HCT116 (cell line): Measurements from ENCODE around the gene BRIP1. TPM values are rescaled to one million over a fixed set of nuclear protein-coding genes. Genes with fewer than 3 reads are reported as not detected.

Experiments
- ATAC-seq: fragments of 200-7000 bp; cut with Tn5 transposase; 2 replicates; pipeline ENCODE4 v1.9.1; 2020; ENCODE audit warnings: mild to moderate bottlenecking, moderate library complexity
- BruUV-seq: library from RNA; stranded (reverse); fragments of 400-500 nt; replicated peaks from 2 replicates; lab custom pipeline; 2021; lab: Mats Ljungman, UMichigan
- CTCF ChIA-PET: fragments of 300-600 bp; sonication (Branson Sonifier 250); formaldehyde crosslinking; loops from one replicate; lab custom pipeline; 2021; ENCODE audit warnings: antibody characterized with exemption; lab: Charles Lee
- POLR2A ChIA-PET: fragments of 300-600, 350-600 bp; sonication (Branson Sonifier 250); formaldehyde crosslinking; loops from one replicate; lab custom pipeline; 2021; ENCODE audit warnings: antibody characterized with exemption; lab: Charles Lee
- RAD21 ChIA-PET, 2 experiments: fragments of 300-600 bp; sonication (Branson Sonifier 250); formaldehyde crosslinking; loops; one replicate each; lab custom pipeline; 2023; ENCODE audit warnings: low total read pairs in 2 of 2; ENCODE audit not compliant: uncharacterized antibody in 2 of 2, unreplicated experiment in 2 of 2, low non-redundant PET in 1 of 2; lab: Charles Lee
- DNase-seq: peaks from one replicate; pipeline ENCODE4 v3.0.0-alpha.2; 2010; ENCODE audit warnings: low read depth, low spot score
- H2AFZ ChIP-seq: fragments of 200-600 bp; shearing (Covaris generic), sonication (generic); 2 replicates; pipeline ENCODE4 v1.6.1; 2017; ENCODE audit warnings: low read depth, mixed run types, mixed read lengths, antibody characterized with exemption, low read length; ENCODE audit not compliant: poor library complexity, severe bottlenecking
- H3K27ac ChIP-seq: 2 replicates; pipeline ENCODE4 v1.5.1; 2012; ENCODE audit warnings: low read depth, low read length
- H3K27me3 ChIP-seq: fragments of 200-600 bp; sonication (generic); 2 replicates; pipeline ENCODE4 v1.6.1; 2016; ENCODE audit warnings: mixed run types, low read length, mixed read lengths; ENCODE audit not compliant: insufficient read depth
- H3K36me3 ChIP-seq, 2 experiments: fragments of 200-500 bp in 1 of 2; fragments of 200-600 bp in 1 of 2; sonication (Bioruptor generic) in 1 of 2; sonication (generic) in 1 of 2; 2 replicates each; pipeline versions ENCODE4 v1.5.1 to v1.6.1; 2014 to 2016; ENCODE audit warnings: low read length in 2 of 2, inconsistent platforms in 1 of 2, mixed read lengths in 1 of 2, mixed run types in 1 of 2; ENCODE audit not compliant: insufficient read depth in 2 of 2, control insufficient read depth in 1 of 2
- H3K4me1 ChIP-seq, 2 experiments: fragments of 200-600 bp in 1 of 2; sonication (generic) in 1 of 2; 2 replicates each; pipeline versions ENCODE4 v1.5.1 to v1.6.1; 2012 to 2017; ENCODE audit warnings: low read length in 2 of 2, inconsistent platforms in 1 of 2, mild to moderate bottlenecking in 1 of 2, mixed read lengths in 1 of 2, mixed run types in 1 of 2, moderate library complexity in 1 of 2; ENCODE audit not compliant: insufficient read depth in 2 of 2, control insufficient read depth in 1 of 2
- H3K4me2 ChIP-seq: fragments of 200-600 bp; sonication (generic); 2 replicates; pipeline ENCODE4 v1.6.1; 2017; ENCODE audit warnings: mixed run types, low read length, mixed read lengths
- H3K4me3 ChIP-seq, 2 experiments: fragments of 200-600 bp in 1 of 2; sonication (generic) in 1 of 2; replicated peaks in 1 of 2; 2 replicates each; pipeline ENCODE4 v1.5.1; 2011 to 2016; ENCODE audit warnings: low read length in 2 of 2, control low read depth in 1 of 2, low read depth in 1 of 2, mild to moderate bottlenecking in 1 of 2, mixed read lengths in 1 of 2, mixed run types in 1 of 2
- H3K79me2 ChIP-seq: fragments of 200-600 bp; sonication (generic); 2 replicates; pipeline ENCODE4 v1.6.1; 2017; ENCODE audit warnings: mild to moderate bottlenecking, mixed run types, low read length, moderate library complexity, mixed read lengths; ENCODE audit not compliant: insufficient read depth
- H3K9ac ChIP-seq: fragments of 200-600 bp; sonication (generic); 2 replicates; pipeline ENCODE4 v1.6.1; 2016; ENCODE audit warnings: low read length, mixed read lengths
- H3K9me2 ChIP-seq: fragments of 200-600 bp; sonication (generic), shearing (Covaris generic); 2 replicates; pipeline ENCODE4 v1.6.1; 2017; ENCODE audit warnings: mixed run types, mild to moderate bottlenecking, moderate library complexity; ENCODE audit not compliant: insufficient read depth
- H3K9me3 ChIP-seq, 2 experiments: fragments of 200-500 bp in 1 of 2; fragments of 200-600 bp in 1 of 2; sonication (Bioruptor generic) in 1 of 2; sonication (generic) in 1 of 2; 2 replicates each; pipeline ENCODE4 v1.6.1; 2014 to 2017; ENCODE audit warnings: low read length in 2 of 2, mixed read lengths in 2 of 2, inconsistent platforms in 1 of 2, low read depth in 1 of 2, mild to moderate bottlenecking in 1 of 2, mixed run types in 1 of 2, moderate library complexity in 1 of 2; ENCODE audit not compliant: control insufficient read depth in 1 of 2, insufficient read depth in 1 of 2
- H4K20me1 ChIP-seq: fragments of 200-600 bp; sonication (generic), shearing (Covaris generic); 2 replicates; pipeline ENCODE4 v1.6.1; 2017; ENCODE audit warnings: mixed run types, mild to moderate bottlenecking, moderate library complexity; ENCODE audit not compliant: insufficient read depth
- EGR1 ChIP-seq: IDR thresholded peaks from 2 replicates; pipeline ENCODE4 v1.6.1; 2012; ENCODE audit warnings: low read depth
- ELF1 ChIP-seq: IDR thresholded peaks from 2 replicates; pipeline ENCODE4 v1.6.1; 2012; ENCODE audit warnings: low read depth, borderline replicate concordance
- EZH2phosphoT487 ChIP-seq: fragments of 200-600 bp; IDR thresholded peaks from 2 replicates; pipeline ENCODE4 v1.6.1; 2018; ENCODE audit warnings: antibody characterized with exemption, borderline replicate concordance
- JUND ChIP-seq: IDR thresholded peaks from 2 replicates; pipeline ENCODE4 v1.6.1; 2012
- MAX ChIP-seq: IDR thresholded peaks from 2 replicates; pipeline ENCODE4 v1.6.1; 2012
- POLR2A ChIP-seq: IDR thresholded peaks from 2 replicates; pipeline ENCODE4 v1.7.0; 2011; ENCODE audit warnings: borderline replicate concordance; ENCODE audit not compliant: insufficient read depth, insufficient read length; ENCODE audit errors: extremely low read depth
- RAD21 ChIP-seq: IDR thresholded peaks from 2 replicates; pipeline ENCODE4 v1.6.1; 2012; ENCODE audit warnings: low read depth, mild to moderate bottlenecking
- SIN3A ChIP-seq: IDR thresholded peaks from 2 replicates; pipeline ENCODE4 v1.6.1; 2012; ENCODE audit warnings: low read depth
- SP1 ChIP-seq: IDR thresholded peaks from 2 replicates; pipeline ENCODE4 v1.6.1; 2012; ENCODE audit warnings: low read depth
- SRF ChIP-seq: IDR thresholded peaks from 2 replicates; pipeline ENCODE4 v1.6.1; 2012; ENCODE audit warnings: low read depth
- ZFX ChIP-seq: fragments of 450-650 bp; IDR thresholded peaks from 2 replicates; pipeline ENCODE4 v1.6.1; 2017
- ZNF274 ChIP-seq: fragments of 200-500 bp; sonication (Bioruptor generic); IDR thresholded peaks from 2 replicates; pipeline ENCODE4 v1.6.1; 2014; ENCODE audit warnings: mild to moderate bottlenecking, low read depth, low read length, inconsistent platforms
- intact Hi-C: fragments of 100-400 bp; cut with micrococcal nuclease; formaldehyde crosslinking; loops from 2 replicates; pipeline ENCODE4 v1.10.0; 2022
- total RNA-seq: library from RNA; stranded (reverse); gene quantifications from one replicate; pipeline ENCODE4 v1.2.1, GENCODE V29; 2021; ENCODE audit not compliant: unreplicated experiment
- TF ChIP-seq, protein P1 (sequence below): IDR thresholded peaks from 2 replicates; pipeline ENCODE4 v1.6.1; 2012; ENCODE audit warnings: low read depth
- TF ChIP-seq, protein P2 (sequence below): IDR thresholded peaks from 2 replicates; pipeline ENCODE4 v1.6.1; 2011; ENCODE audit warnings: mild to moderate bottlenecking, low read length, moderate library complexity; ENCODE audit not compliant: insufficient replicate concordance; ENCODE audit errors: extremely low read depth

The BRIP1 gene
- total RNA-seq, 1 experiment from 2014 or later, result 22.2 TPM

DNA sequence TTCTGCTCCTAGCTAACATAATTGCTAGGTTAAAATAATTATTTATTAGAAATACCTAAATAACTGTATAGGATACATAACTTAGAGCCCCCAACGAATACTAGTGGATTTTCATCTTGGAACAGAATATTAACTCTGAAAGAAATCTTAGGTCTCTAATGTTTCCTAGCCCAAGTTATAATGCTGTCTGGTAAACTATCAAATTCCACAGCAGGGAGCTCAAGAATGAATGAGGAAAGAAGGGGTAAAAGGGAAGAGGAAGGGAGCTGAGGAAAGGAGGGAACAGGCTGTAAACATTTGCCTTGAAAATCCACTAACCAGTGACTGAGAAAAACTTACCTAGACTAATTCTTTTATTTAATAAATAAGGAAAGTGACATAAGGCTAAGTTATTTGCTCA lies 179.2 kb downstream of the BRIP1 start:
- intact Hi-C loops, result no loop called here
- ChIA-PET RAD21 (no interaction called here), CTCF (no interaction called here), POLR2A (no interaction called here)
- no peaks in the 10 kb centered on the region for H3K27me3 ChIP-seq
- no peak overlapping the region for H3K27ac ChIP-seq
- H3K4me1 ChIP-seq, result no peaks in the 10 kb centered on the region
- H3K9me2 ChIP-seq, result no peaks in the 10 kb centered on the region
- ATAC-seq (no peak), DNase-seq (no peak)
- H3K9me3 ChIP-seq, result no peaks in the 10 kb centered on the region
- H2AFZ ChIP-seq, result no peak overlapping the region
- TF ChIP-seq SRF, result no peak
- TF ChIP-seq SP1, result no peak
- TF ChIP-seq ELF1, result no peak
- no peak for TF ChIP-seq EZH2phosphoT487
- TF ChIP-seq EGR1, result no peak
- TF ChIP-seq POLR2A, result no peak
- TF ChIP-seq SIN3A, result no peak
- no peak for TF ChIP-seq JUND
- TF ChIP-seq, protein P1, sequence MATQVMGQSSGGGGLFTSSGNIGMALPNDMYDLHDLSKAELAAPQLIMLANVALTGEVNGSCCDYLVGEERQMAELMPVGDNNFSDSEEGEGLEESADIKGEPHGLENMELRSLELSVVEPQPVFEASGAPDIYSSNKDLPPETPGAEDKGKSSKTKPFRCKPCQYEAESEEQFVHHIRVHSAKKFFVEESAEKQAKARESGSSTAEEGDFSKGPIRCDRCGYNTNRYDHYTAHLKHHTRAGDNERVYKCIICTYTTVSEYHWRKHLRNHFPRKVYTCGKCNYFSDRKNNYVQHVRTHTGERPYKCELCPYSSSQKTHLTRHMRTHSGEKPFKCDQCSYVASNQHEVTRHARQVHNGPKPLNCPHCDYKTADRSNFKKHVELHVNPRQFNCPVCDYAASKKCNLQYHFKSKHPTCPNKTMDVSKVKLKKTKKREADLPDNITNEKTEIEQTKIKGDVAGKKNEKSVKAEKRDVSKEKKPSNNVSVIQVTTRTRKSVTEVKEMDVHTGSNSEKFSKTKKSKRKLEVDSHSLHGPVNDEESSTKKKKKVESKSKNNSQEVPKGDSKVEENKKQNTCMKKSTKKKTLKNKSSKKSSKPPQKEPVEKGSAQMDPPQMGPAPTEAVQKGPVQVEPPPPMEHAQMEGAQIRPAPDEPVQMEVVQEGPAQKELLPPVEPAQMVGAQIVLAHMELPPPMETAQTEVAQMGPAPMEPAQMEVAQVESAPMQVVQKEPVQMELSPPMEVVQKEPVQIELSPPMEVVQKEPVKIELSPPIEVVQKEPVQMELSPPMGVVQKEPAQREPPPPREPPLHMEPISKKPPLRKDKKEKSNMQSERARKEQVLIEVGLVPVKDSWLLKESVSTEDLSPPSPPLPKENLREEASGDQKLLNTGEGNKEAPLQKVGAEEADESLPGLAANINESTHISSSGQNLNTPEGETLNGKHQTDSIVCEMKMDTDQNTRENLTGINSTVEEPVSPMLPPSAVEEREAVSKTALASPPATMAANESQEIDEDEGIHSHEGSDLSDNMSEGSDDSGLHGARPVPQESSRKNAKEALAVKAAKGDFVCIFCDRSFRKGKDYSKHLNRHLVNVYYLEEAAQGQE, result no peak
- TF ChIP-seq RAD21, result no peak
- no peak for TF ChIP-seq ZNF274
- TF ChIP-seq ZFX, result no peak
- TF ChIP-seq, protein P2, sequence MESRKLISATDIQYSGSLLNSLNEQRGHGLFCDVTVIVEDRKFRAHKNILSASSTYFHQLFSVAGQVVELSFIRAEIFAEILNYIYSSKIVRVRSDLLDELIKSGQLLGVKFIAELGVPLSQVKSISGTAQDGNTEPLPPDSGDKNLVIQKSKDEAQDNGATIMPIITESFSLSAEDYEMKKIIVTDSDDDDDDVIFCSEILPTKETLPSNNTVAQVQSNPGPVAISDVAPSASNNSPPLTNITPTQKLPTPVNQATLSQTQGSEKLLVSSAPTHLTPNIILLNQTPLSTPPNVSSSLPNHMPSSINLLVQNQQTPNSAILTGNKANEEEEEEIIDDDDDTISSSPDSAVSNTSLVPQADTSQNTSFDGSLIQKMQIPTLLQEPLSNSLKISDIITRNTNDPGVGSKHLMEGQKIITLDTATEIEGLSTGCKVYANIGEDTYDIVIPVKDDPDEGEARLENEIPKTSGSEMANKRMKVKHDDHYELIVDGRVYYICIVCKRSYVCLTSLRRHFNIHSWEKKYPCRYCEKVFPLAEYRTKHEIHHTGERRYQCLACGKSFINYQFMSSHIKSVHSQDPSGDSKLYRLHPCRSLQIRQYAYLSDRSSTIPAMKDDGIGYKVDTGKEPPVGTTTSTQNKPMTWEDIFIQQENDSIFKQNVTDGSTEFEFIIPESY, result no peak
- no peak for TF ChIP-seq MAX
- no peaks in the 10 kb centered on the region for H3K79me2 ChIP-seq
- no peaks in the 10 kb centered on the region; the same call in 1 of the 2 replicates for H4K20me1 ChIP-seq
- 0 out of 4 replicates have a peak, but pooled peaks cover 4 to 5% of the 10 kb centered on the region in 2 experiments for H3K36me3 ChIP-seq
- no peak overlapping the region for H3K9ac ChIP-seq
- no peak overlapping the region for H3K4me3 ChIP-seq
- H3K4me2 ChIP-seq, result no peak overlapping the region
- BruUV-seq, result no TSS peak
